Stimulated activated CD8-positive, alpha-beta memory T cell treated with anti-CD3 and anti-CD28 coated beads, Interleukin-15, amount 100 ng/mL, for 48 hours (primary cell): Measurements from ENCODE around the gene TCEAL8.

Source experiments
- DNase-seq, 2 donors: peaks; one replicate each; pipeline ENCODE4 v3.0.0-alpha.2; 2020; ENCODE audit warnings: low read depth in 2 of 2

The TCEAL8 gene

GRCh38 chrX:103214870-103215424 is 40.0 kb downstream of the TCEAL8 start, which contains the start of gene BEX4:
BEX4 (plus strand) TSS chrX:103215108; CDS start chrX:103216154, 1,046 bp downstream.
- peak; percentile 69 to 72 for DNase-seq

GRCh38 chrX:103212749-103213457 is 42.1 kb downstream of the TCEAL8 start:
- no peak for DNase-seq

- peak in 1 of 2 donors; percentile 1 for DNase-seq
These were observed 43.8 kb downstream of the TCEAL8 start for GRCh38 chrX:103211012-103211715.

- DNase-seq: no peak
These were observed 44.9 kb downstream of the TCEAL8 start for GRCh38 chrX:103210056-103210455.
